Uterus (tissue), 2 donors: ENCODE results near the gene TTLL7.

Source experiments
- POLR2A ChIP-seq, 2 donors: fragments of 450-650 bp; IDR thresholded peaks; one replicate each; pipeline ENCODE4 v1.6.1; 2016; ENCODE audit warnings: antibody characterized with exemption in 2 of 2, mild to moderate bottlenecking in 1 of 2, moderate library complexity in 1 of 2
- TF ChIP-seq, protein P1 (sequence below), 4 experiments: fragments of 200-600 bp in 2 of 4; fragments of 450-650 bp in 2 of 4; sonication (generic) in 2 of 4; IDR thresholded peaks; one replicate each; pipeline ENCODE4 v1.5.1; 2016 to 2019; ENCODE audit warnings: antibody characterized with exemption in 4 of 4, mild to moderate bottlenecking in 2 of 4, moderate library complexity in 1 of 4

DNA sequence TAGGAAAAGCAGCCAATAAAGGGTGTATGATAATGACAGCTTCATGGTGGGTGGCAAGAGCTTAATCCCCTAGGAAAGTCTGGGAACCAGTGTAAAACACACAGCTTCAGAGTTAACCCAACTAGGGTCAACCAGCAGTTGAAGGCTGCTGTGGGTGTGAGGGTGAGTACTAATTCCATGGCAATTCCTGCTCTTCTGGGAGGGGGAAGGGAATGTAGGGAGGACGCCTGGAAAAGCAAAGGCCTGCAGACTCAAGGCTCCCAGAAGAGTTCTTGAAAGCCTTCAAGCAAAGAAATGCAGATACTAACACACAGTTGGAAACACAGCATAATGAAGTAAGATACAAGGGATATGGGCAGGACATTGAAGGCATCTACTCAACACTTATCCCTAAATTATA lies 28.1 kb downstream of the TTLL7 start:
- TF ChIP-seq, protein P1, sequence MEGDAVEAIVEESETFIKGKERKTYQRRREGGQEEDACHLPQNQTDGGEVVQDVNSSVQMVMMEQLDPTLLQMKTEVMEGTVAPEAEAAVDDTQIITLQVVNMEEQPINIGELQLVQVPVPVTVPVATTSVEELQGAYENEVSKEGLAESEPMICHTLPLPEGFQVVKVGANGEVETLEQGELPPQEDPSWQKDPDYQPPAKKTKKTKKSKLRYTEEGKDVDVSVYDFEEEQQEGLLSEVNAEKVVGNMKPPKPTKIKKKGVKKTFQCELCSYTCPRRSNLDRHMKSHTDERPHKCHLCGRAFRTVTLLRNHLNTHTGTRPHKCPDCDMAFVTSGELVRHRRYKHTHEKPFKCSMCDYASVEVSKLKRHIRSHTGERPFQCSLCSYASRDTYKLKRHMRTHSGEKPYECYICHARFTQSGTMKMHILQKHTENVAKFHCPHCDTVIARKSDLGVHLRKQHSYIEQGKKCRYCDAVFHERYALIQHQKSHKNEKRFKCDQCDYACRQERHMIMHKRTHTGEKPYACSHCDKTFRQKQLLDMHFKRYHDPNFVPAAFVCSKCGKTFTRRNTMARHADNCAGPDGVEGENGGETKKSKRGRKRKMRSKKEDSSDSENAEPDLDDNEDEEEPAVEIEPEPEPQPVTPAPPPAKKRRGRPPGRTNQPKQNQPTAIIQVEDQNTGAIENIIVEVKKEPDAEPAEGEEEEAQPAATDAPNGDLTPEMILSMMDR (IDR thresholded peaks at IDR 0.05) = no peak
- no peak for TF ChIP-seq POLR2A (IDR thresholded peaks at IDR 0.05)
